ENCODE measurements around the gene CYTH2. TPM values are rescaled to one million over a fixed set of nuclear protein-coding genes. Genes with fewer than 3 reads are reported as not detected.

CYTH2 gene
- total and polyA plus RNA-seq, 7 donors = 21.8 to 45.2 (median 36.6) TPM

DNA sequence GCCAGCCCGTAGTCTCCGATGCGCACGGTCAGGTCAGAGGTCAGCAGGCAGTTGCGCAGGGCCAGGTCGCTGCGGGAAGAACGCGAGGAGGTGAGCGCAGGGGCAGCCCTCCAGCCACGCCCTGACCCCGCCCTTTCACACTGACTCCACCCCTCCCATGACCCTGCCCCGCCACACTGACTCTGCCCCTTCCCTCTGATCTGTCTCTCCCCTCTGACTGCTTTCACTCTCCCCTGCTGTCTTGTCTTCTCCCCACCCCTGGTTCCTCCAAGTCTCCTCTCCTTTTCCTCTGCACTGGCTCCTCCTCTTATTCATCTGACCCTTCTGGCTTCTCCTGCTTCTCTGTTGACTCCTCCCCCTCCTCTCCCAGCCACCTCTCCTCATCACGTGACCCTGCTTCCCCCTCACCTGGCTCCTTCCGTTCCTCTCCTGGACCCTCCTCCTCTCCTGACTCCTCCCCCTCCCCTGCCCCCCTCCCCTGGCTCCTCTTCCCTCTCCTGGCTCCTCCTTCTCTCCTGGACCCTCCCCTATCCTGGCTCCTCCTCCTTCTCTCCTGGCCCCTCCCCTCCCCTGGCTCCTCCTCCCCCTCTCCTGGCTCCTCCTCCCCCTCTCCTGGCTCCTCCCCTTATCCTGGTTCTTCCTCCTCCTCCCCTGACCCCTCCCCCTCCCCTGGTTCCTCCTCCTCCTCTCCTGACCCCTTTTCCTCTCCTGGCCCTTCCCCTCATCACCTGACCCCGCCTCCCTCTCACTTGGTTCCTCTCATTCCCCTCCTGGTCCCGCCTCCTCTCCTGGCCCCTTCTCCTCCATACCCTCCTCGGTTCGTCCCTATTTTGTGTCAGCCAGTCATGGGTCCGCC, 32.6 kb downstream of the CYTH2 start:
- H3K27me3 ChIP-seq (ENCODE audit: insufficient read depth in 3 of 3, low read length in 2 of 3) = peaks cover 0 to 41% (median 21%) of the 10 kb centered on the region in 3 donors
- ATAC-seq (peak; percentile 31 to 53 (median 44)), DNase-seq (no peak)

DNA sequence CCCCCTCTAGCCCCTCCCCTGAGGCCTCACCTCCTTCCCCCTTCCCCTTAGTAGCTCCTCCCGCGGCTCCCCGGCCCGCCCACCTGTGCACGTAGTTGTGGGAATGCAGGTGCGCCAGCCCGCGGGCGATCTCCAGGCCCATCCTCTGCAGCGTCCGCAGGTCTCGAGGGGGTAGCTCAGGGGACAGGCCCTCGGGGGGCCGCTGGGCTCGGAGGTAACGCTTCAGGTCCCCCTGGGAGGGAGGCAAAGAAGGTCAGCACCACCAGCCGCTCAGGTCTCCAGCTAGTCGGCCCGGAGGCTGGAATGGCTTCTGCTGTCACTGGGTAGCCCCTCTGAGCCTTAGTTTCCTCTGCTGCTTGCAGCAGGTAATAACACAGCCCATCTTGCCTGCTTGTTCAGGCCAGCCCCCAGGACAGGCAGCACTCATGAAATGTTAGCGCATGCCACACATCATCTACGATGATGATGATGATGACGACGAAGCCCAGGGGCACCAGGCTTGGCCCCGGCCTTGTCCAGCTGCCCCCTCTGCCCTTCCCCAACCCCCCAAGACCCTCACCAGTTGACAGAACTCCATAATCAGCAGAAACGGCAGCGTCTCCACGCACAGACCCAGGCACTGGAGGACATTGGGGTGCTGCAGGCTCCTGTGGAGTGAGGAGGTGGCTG, 33.3 kb downstream of the CYTH2 start:
- Histone ChIP-seq H3K36me3 (ENCODE audit: insufficient read depth in 1 of 2, low read depth in 1 of 2) (no peaks in the 10 kb centered on the region), H3K9me3 (no peaks in the 10 kb centered on the region), H3K4me1 (no peaks in the 10 kb centered on the region), H3K27me3 (ENCODE audit: insufficient read depth in 3 of 3, low read length in 2 of 3) (peaks cover 0 to 39% (median 19%) of the 10 kb centered on the region in 3 donors), H3K27ac (no peak overlapping the region), H3K4me3 (no peak overlapping the region)
- intact Hi-C loops (cut with DNase I) = no loop called here
- TF ChIP-seq, protein P1, sequence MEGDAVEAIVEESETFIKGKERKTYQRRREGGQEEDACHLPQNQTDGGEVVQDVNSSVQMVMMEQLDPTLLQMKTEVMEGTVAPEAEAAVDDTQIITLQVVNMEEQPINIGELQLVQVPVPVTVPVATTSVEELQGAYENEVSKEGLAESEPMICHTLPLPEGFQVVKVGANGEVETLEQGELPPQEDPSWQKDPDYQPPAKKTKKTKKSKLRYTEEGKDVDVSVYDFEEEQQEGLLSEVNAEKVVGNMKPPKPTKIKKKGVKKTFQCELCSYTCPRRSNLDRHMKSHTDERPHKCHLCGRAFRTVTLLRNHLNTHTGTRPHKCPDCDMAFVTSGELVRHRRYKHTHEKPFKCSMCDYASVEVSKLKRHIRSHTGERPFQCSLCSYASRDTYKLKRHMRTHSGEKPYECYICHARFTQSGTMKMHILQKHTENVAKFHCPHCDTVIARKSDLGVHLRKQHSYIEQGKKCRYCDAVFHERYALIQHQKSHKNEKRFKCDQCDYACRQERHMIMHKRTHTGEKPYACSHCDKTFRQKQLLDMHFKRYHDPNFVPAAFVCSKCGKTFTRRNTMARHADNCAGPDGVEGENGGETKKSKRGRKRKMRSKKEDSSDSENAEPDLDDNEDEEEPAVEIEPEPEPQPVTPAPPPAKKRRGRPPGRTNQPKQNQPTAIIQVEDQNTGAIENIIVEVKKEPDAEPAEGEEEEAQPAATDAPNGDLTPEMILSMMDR (IDR thresholded peaks at IDR 0.05) = no peak
- WGBS, 3 donors = 32 to 37% (median 36%) methylated on average over 23 to 27 of the region's 27 CpGs
- DNase-seq = no peak
- peak in 1 of 4 donors; percentile 9 for ATAC-seq

More for the DNA sequence above, 32.6 kb downstream of the CYTH2 start:
- WGBS, 3 donors = 3 to 7% (median 5%) methylated on average over 13 to 20 of the region's 20 CpGs
- H3K4me3 ChIP-seq = no peak overlapping the region
- H3K27ac ChIP-seq = no peak overlapping the region
- TF ChIP-seq, protein P1 (IDR thresholded peaks at IDR 0.05) = no peak
- intact Hi-C loops (cut with DNase I) = no loop called here
- H3K4me1 ChIP-seq = no peaks in the 10 kb centered on the region
- H3K9me3 ChIP-seq = no peaks in the 10 kb centered on the region
- H3K36me3 ChIP-seq (ENCODE audit: insufficient read depth in 1 of 2, low read depth in 1 of 2) = no peaks in the 10 kb centered on the region

DNA sequence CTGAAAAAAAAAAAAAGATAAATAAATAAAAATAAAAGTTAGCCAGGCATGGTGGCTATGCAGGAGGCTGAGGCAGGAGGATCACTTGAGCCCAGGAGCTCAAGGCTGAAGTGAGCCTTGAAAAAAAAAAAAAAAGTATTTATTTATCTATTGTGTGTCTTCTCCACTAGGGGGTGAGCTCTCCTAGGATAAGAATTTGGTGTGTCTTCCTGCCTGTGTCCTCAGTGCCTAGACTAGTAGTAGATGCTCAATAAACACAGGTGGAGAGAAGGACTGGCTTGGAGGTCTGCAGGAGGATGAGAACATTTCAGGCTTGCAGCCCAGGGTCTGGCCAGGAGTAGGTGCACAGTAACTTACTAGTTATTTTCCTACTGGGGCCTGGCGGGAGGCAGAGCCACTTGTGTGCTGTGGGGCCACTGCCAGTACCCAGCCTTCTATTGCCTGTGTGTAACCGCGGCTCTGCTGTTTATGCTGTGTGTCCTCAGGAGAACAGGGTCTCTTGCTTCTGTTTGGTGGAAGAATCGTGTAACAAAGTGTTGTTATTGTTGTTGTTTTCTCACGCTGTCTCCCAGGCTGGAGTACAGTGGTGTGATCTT, 37.1 kb downstream of the CYTH2 start:
- WGBS, 3 donors = 60 to 81% (median 67%) methylated on average over 5 of the region's 5 CpGs
- Histone ChIP-seq H3K4me3 (no peak overlapping the region), H3K27ac (no peak overlapping the region), H3K9me3 (no peaks in the 10 kb centered on the region), H3K4me1 (no peaks in the 10 kb centered on the region), H3K27me3 (ENCODE audit: insufficient read depth in 3 of 3, low read length in 2 of 3) (peaks cover 0 to 8% (median 3%) of the 10 kb centered on the region in 3 donors), H3K36me3 (ENCODE audit: insufficient read depth in 1 of 2, low read depth in 1 of 2) (no peaks in the 10 kb centered on the region)
- ATAC-seq (peak in 3 of 4 donors; percentile 26 to 52 (median 32)), DNase-seq (no peak)
- intact Hi-C loops (cut with DNase I) = loop anchor here in 1 of 2 donors (5.0 kb wide), 1 partner anchor 76 kb away; no protein-coding TSS in a partner anchor
- TF ChIP-seq, protein P1 (IDR thresholded peaks at IDR 0.05) = peak; percentile 48

DNA sequence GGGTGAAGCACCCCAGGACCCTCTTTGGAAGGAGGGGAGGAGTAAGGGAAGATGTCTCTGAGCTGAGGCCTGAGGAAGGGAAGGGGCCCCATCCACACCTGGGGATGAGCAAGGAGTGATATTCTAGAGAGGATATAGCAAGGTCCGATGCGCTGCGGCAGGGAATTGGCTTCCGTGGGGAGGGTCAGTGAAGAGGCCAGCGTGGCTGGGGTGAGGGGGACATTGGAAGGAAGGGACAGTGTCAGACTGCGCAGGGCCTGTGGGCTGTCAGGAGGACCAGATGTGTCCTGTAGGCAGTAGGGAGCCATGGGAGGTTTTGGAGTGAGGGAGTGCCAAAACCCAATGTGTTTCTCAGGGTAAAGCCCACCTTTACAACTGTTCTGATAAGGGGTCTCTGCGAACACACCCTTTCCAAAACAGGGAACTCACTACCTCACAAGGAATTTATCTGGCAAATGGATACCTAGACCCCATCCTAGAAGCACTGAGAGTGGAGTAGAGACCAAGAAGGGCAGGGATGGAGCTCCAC, 38.8 kb downstream of the CYTH2 start:
- intact Hi-C loops (cut with DNase I) = loop anchor here in 1 of 2 donors (5.0 kb wide), 1 partner anchor 74 kb away; no protein-coding TSS in a partner anchor
- Histone ChIP-seq H3K27ac (no peak overlapping the region), H3K27me3 (ENCODE audit: insufficient read depth in 3 of 3, low read length in 2 of 3) (peaks cover 0 to 21% (median 4%) of the 10 kb centered on the region in 3 donors), H3K4me1 (no peaks in the 10 kb centered on the region), H3K9me3 (no peaks in the 10 kb centered on the region), H3K36me3 (ENCODE audit: insufficient read depth in 1 of 2, low read depth in 1 of 2) (no peaks in the 10 kb centered on the region), H3K4me3 (no peak overlapping the region)
- 81 to 86% (median 83%) methylated on average over 7 of the region's 7 CpGs for whole genome bisulfite sequencing, 3 donors
- TF ChIP-seq, protein P1 (IDR thresholded peaks at IDR 0.05) = no peak
- DNase-seq = no peak
- no peak for ATAC-seq
